DOHH2 (cell line): ENCODE results near the gene CHCHD4.

Source experiments
- H3F3A ChIP-seq: fragments of 200-600 bp; sonication (generic), shearing (Covaris generic); 2 replicates; pipeline ENCODE4 v1.6.0; 2016; ENCODE audit warnings: antibody characterized with exemption, mild to moderate bottlenecking; ENCODE audit not compliant: control insufficient read depth, insufficient read depth
- H3K27ac ChIP-seq: fragments of 200-600 bp; sonication (generic); 2 replicates; pipeline ENCODE4 v1.5.1; 2014; ENCODE audit warnings: low read depth, mild to moderate bottlenecking, low read length, moderate library complexity
- H3K27me3 ChIP-seq: fragments of 200-600 bp; sonication (generic); 2 replicates; pipeline ENCODE4 v1.6.1; 2014; ENCODE audit warnings: mild to moderate bottlenecking, low read length, mixed read lengths; ENCODE audit not compliant: control insufficient read depth
- H3K36me3 ChIP-seq: fragments of 200-600 bp; sonication (generic); 2 replicates; pipeline ENCODE4 v1.6.1; 2014; ENCODE audit warnings: mild to moderate bottlenecking, low read length, moderate library complexity, mixed read lengths; ENCODE audit not compliant: control insufficient read depth
- H3K4me1 ChIP-seq: fragments of 200-600 bp; sonication (generic); 2 replicates; pipeline ENCODE4 v1.6.1; 2014; ENCODE audit warnings: mild to moderate bottlenecking, low read length, mixed read lengths; ENCODE audit not compliant: control insufficient read depth
- H3K4me2 ChIP-seq: fragments of 200-600 bp; sonication (generic); 2 replicates; pipeline ENCODE4 v1.6.0; 2014; ENCODE audit warnings: mild to moderate bottlenecking, low read length, moderate library complexity
- H3K4me3 ChIP-seq: fragments of 200-600 bp; sonication (generic); 2 replicates; pipeline ENCODE4 v1.5.1; 2014; ENCODE audit warnings: mild to moderate bottlenecking, low read length, mixed read lengths
- H3K79me2 ChIP-seq: fragments of 200-600 bp; sonication (generic); 2 replicates; pipeline ENCODE4 v1.6.1; 2014; ENCODE audit warnings: mild to moderate bottlenecking, low read length, mixed read lengths; ENCODE audit not compliant: control insufficient read depth
- H3K9me2 ChIP-seq: fragments of 200-600 bp; sonication (generic); replicated peaks from 2 replicates; pipeline ENCODE4 v1.6.1; 2014; ENCODE audit warnings: mild to moderate bottlenecking, low read length, mixed read lengths; ENCODE audit not compliant: control insufficient read depth
- H3K9me3 ChIP-seq: fragments of 200-600 bp; sonication (generic); 2 replicates; pipeline ENCODE4 v1.6.1; 2014; ENCODE audit warnings: antibody characterized with exemption, low read length, mixed read lengths; ENCODE audit not compliant: control insufficient read depth, insufficient read depth
- H4K20me1 ChIP-seq: fragments of 200-600 bp; sonication (generic); 2 replicates; pipeline ENCODE4 v1.6.0; 2014; ENCODE audit warnings: low read depth, mild to moderate bottlenecking, antibody characterized with exemption, low read length, moderate library complexity; ENCODE audit not compliant: control insufficient read depth, insufficient read depth
- EZH2phosphoT487 ChIP-seq: fragments of 200-600 bp; sonication (generic); IDR thresholded peaks from 2 replicates; pipeline ENCODE4 v1.6.1; 2017; ENCODE audit warnings: borderline replicate concordance, mild to moderate bottlenecking, antibody characterized with exemption, low read length, moderate library complexity, mixed read lengths
- TF ChIP-seq, protein P1 (sequence below): fragments of 200-600 bp; sonication (generic); IDR thresholded peaks from one replicate; pipeline ENCODE4 v1.5.1; 2014; ENCODE audit warnings: antibody characterized with exemption, mild to moderate bottlenecking, low read depth, low read length; ENCODE audit not compliant: poor library complexity, severe bottlenecking

Gene CHCHD4

DNA sequence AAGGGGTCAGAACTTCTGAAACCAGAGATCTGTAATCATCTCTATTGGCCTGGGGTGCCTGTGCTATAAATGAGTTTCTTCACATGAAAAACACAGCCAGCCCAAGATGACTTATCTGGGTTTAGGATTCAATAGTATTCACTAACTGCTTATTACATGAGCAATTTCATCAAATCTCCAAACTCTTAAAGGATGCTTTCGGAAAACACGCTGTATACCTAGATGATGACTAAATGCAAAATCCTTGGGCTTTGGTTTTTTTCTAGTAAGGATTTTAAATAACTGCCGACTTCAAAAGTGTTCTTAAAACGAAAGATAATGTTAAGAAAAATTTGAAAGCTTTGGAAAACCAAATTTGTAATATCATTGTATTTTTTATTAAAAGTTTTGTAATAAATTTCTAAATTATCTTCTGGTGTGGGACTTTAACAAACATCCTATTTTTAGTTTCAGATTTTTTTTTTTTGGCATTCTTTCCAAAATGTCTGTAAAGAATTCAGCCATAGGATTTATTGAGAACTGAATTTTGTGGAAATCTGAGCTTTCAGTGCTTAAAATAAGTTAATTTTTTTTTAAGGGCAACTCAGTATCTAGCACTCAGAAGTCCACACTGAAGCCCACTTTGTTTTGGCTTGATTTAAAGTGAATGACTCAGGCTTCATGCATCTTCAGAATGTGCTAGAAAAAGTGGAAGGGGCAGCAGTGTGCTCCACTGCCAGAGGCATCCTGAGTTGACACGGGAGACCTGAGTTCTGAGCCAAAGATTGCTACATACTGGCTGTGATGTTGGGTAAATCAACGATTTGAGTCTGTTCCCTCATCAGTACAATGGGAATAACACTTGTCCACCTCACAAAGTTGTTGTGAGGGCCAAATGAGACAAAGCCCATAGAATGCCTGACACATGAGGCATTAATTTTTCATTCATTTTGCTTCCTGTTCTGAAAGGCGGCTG is 18.9 kb upstream of the CHCHD4 start:
- Histone ChIP-seq H3K36me3 (peaks cover 38% of the 10 kb centered on the region), H3K4me3 (no peak overlapping the region), H3K4me2 (no peak overlapping the region)

DNA sequence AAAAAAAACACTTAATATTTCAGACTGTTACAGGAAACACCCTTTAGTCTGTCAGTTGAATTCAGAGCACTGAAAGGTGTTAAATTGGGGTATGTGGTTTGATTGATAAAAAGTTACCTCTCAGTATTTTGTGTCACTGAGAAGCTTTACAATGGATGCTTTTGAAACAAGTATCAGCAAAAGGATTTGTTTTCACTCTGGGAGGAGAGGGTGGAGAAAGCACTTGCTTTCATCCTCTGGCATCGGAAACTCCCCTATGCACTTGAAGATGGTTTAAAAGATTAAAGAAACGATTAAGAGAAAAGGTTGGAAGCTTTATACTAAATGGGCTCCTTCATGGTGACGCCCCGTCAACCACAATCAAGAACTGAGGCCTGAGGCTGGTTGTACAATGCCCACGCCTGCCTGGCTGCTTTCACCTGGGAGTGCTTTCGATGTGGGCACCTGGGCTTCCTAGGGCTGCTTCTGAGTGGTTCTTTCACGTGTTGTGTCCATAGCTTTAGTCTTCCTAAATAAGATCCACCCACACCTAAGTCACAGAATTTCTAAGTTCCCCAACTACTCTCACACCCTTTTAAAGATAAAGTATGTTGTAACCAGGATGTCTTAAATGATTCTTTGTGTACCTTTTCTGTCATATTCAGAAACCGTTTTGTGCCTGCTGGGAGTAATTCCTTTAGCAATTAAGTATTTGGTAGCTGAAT is 18.0 kb upstream of the CHCHD4 start:
- no peak overlapping the region for H3K27ac ChIP-seq
- H3K9me3 ChIP-seq: no peaks in the 10 kb centered on the region
- no peaks in the 10 kb centered on the region for H3K79me2 ChIP-seq
- no peaks in the 10 kb centered on the region for H3K4me1 ChIP-seq
- H3K4me2 ChIP-seq: no peak overlapping the region
- H3K4me3 ChIP-seq: no peak overlapping the region
- peaks cover 13% of the 10 kb centered on the region for H3F3A ChIP-seq
- H3K9me2 ChIP-seq: no peaks in the 10 kb centered on the region
- H3K36me3 ChIP-seq: peaks cover 31% of the 10 kb centered on the region
- H3K27me3 ChIP-seq: no peaks in the 10 kb centered on the region
- no peaks in the 10 kb centered on the region for H4K20me1 ChIP-seq
- TF ChIP-seq, protein P1, sequence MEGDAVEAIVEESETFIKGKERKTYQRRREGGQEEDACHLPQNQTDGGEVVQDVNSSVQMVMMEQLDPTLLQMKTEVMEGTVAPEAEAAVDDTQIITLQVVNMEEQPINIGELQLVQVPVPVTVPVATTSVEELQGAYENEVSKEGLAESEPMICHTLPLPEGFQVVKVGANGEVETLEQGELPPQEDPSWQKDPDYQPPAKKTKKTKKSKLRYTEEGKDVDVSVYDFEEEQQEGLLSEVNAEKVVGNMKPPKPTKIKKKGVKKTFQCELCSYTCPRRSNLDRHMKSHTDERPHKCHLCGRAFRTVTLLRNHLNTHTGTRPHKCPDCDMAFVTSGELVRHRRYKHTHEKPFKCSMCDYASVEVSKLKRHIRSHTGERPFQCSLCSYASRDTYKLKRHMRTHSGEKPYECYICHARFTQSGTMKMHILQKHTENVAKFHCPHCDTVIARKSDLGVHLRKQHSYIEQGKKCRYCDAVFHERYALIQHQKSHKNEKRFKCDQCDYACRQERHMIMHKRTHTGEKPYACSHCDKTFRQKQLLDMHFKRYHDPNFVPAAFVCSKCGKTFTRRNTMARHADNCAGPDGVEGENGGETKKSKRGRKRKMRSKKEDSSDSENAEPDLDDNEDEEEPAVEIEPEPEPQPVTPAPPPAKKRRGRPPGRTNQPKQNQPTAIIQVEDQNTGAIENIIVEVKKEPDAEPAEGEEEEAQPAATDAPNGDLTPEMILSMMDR: no peak
- no peak for TF ChIP-seq EZH2phosphoT487

More for the DNA sequence above, 18.9 kb upstream of the CHCHD4 start:
- no peak overlapping the region for H3K27ac ChIP-seq
- H3K27me3 ChIP-seq: no peaks in the 10 kb centered on the region
- no peaks in the 10 kb centered on the region for H3K79me2 ChIP-seq
- peaks cover 13% of the 10 kb centered on the region for H3F3A ChIP-seq
- H3K9me2 ChIP-seq: no peaks in the 10 kb centered on the region
- no peaks in the 10 kb centered on the region for H3K4me1 ChIP-seq
- H3K9me3 ChIP-seq: no peaks in the 10 kb centered on the region
- no peak for TF ChIP-seq EZH2phosphoT487
- TF ChIP-seq, protein P1: no peak
- H4K20me1 ChIP-seq: no peaks in the 10 kb centered on the region

- H3F3A ChIP-seq: peaks cover 13% of the 10 kb centered on the region
- TF ChIP-seq, protein P1: no peak
- no peak for TF ChIP-seq EZH2phosphoT487
- no peak overlapping the region for H3K27ac ChIP-seq
- no peak overlapping the region for H3K4me3 ChIP-seq
- H3K9me3 ChIP-seq: no peaks in the 10 kb centered on the region
- H3K9me2 ChIP-seq: no peaks in the 10 kb centered on the region
- H3K79me2 ChIP-seq: no peaks in the 10 kb centered on the region
- peaks cover 23% of the 10 kb centered on the region for H3K36me3 ChIP-seq
- no peaks in the 10 kb centered on the region for H3K4me1 ChIP-seq
- no peak overlapping the region for H3K4me2 ChIP-seq
- H3K27me3 ChIP-seq: no peaks in the 10 kb centered on the region
- H4K20me1 ChIP-seq: no peaks in the 10 kb centered on the region
Measured at GRCh38 chr3:14141602-14142341, 17.1 kb upstream of the CHCHD4 start.
